ENCODE measurements around the gene LDB1. TPM values are rescaled to one million over a fixed set of nuclear protein-coding genes. Genes with fewer than 3 reads are reported as not detected.

Gene LDB1
- total RNA-seq, 2 experiments from 2014 or later, result 69.6 to 86.7 TPM

GRCh38 chr10:102113261-102113955 is 6.8 kb downstream of the LDB1 start:
- DNase-seq (peak; percentile 45), ATAC-seq (no peak)
- Mint-ChIP-seq H3K9me3 (ENCODE audit: low read depth) (no peaks in the 10 kb centered on the region), H3K4me1 (peaks cover 49% of the 10 kb centered on the region), H3K36me3 (ENCODE audit: low read depth) (peaks cover 42% of the 10 kb centered on the region), H3K27ac (peak overlapping the region; percentile 83), H3K4me3 (peak overlapping the region; percentile 81), H3K27me3 (no peaks in the 10 kb centered on the region)
- intact Hi-C loops (cut with DNase I, micrococcal nuclease), result loop anchor here in 1 of 2 experiments (1.0 to 10.0 kb wide), 2 partner anchors 330 to 419 kb away; partner anchors contain the start of genes FBXW4 and NPM3
- ChIA-PET CTCF (interaction anchor here (0.6 to 2.2 kb wide), 7 partner anchors 12 to 384 kb away, joined by 3 to 8 read pairs (median 4); no protein-coding TSS in a partner anchor), POLR2A (interaction anchor here (0.6 to 1.2 kb wide), 3 partner anchors 9 to 291 kb away, joined by 4 to 8 read pairs (median 6); no protein-coding TSS in a partner anchor)

DNA sequence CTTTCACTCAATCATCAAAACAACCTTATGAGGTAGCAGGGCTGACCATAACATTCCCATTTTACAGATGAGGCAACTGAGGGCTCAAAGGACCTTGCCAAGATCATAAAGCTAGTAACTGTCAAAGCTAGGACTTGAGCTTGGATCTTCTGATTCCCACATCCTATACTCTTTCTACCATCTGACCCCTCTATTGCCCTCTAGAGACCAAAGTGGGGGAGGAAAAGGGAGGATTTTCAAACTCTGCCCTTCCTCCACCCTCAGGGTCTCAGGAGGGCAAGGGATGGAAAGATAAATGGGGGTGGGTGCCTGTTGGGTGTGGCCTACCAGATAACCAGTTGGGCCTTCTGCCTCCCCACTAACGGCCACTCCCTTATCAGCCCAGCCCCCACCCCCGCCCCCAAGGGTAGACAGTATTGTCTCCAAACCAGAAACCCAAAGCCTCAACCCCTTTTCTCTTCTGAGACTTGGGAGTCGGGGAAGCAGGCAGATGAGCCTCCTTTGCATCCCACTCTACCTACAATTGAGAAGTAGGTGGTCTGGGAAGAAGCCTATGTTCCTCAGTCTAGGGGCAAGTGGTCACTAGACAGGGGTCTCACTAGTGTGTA is 7.9 kb downstream of the LDB1 start:
- H3K4me3 Mint-ChIP-seq, result peak overlapping the region; percentile 81
- peaks cover 38% of the 10 kb centered on the region for H3K4me1 Mint-ChIP-seq
- CTCF ChIA-PET, result interaction anchor here (0.6 to 1.9 kb wide), 5 partner anchors 18 to 811 kb away, joined by 4 to 10 read pairs (median 4); partner anchors contain the start of gene PPRC1
- POLR2A ChIA-PET, result no interaction called here
- H3K27me3 Mint-ChIP-seq, result no peaks in the 10 kb centered on the region
- ATAC-seq (no peak), DNase-seq (no peak)
- intact Hi-C loops (cut with DNase I, micrococcal nuclease), result loop anchor here in 1 of 2 experiments (10.0 kb wide), 1 partner anchor 418 kb away; the partner anchor contains the start of gene FBXW4
- no peaks in the 10 kb centered on the region for H3K9me3 Mint-ChIP-seq (ENCODE audit: low read depth)
- peaks cover 45% of the 10 kb centered on the region for H3K36me3 Mint-ChIP-seq (ENCODE audit: low read depth)
- H3K27ac Mint-ChIP-seq, result peak overlapping the region; percentile 31

DNA sequence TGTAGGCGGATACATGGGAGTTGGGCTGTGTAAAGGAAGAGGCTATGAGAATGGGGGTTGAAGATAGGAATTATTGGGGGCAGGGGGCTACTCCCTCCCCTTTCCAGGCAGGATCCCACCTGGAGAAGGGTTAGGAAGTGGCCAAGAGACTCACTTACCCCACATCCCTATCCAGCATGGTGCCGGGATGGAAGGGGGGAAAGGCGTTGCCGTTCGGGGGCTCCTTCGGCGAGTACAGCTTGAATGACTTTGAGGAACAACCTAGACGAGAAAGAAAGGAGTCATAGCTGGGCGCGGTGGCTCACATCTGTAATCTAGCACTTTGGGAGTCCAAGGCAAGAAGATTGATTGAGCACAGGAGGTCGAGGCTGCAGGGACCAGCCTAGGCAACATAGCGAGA is 8.9 kb downstream of the LDB1 start:
- no peak for ATAC-seq

DNA sequence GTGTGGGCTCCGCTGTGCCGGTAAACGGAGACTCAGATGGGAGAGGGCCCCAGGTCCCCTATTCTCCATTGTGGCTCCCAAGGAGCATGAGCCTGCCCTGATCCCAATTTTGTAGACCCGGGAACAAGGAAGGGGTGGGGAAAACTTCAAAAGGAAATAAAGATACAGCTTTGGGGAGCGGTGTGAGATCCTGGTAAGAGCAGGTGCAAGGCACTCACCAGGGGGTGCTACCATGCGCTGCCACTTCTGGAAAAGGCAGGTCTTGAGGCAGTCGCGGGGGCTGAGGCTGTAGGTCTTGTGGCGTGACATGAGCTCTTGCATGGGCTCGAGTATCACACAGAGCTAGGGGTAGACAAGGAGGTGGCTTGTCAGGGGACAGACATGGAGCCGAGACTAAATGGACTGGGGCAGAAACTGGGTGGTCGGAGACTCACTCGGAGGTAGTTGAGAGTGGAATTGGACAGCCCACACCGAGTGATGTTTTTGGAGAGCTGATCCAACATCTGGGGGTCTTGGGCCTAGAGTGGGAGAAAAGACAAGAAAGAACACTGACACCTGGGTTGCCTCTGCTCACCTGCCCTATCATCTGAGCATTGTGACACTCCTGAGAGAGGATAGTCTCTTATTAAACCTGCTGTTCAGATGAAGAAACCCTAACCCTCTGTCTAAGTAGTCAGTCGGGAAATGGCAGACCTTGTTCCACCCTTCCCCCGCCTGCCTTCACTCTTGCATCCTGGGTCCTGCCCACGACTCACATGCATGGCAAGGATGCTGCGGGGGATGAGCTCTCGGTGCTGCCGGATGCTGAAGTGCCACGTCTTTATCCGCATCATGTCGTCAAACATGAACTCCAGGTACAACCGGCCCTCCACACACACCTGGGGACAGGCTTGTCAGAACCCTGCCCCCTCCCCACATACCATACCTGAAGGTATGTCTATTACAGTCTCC is 10.7 kb downstream of the LDB1 start:
- H3K36me3 Mint-ChIP-seq (ENCODE audit: low read depth), result peaks cover 52% of the 10 kb centered on the region
- H3K27me3 Mint-ChIP-seq, result no peaks in the 10 kb centered on the region
- ChIA-PET CTCF (interaction anchor here (1.0 kb wide), 1 partner anchor 9 kb away, joined by 3 read pairs; no protein-coding TSS in a partner anchor), POLR2A (no interaction called here)
- H3K4me1 Mint-ChIP-seq, result peaks cover 28% of the 10 kb centered on the region
- no peaks in the 10 kb centered on the region for H3K9me3 Mint-ChIP-seq (ENCODE audit: low read depth)
- intact Hi-C loops (cut with DNase I, micrococcal nuclease), result loop anchor here in 1 of 2 experiments (10.0 kb wide), 1 partner anchor 415 kb away; the partner anchor contains the start of gene FBXW4
- no peak overlapping the region for H3K4me3 Mint-ChIP-seq
- H3K27ac Mint-ChIP-seq, result no peak overlapping the region
- DNase-seq, result no peak
- ATAC-seq, result no peak

More for the DNA sequence above, 8.9 kb downstream of the LDB1 start:
- Mint-ChIP-seq H3K27ac (no peak overlapping the region), H3K9me3 (ENCODE audit: low read depth) (no peaks in the 10 kb centered on the region), H3K4me3 (no peak overlapping the region), H3K36me3 (ENCODE audit: low read depth) (peaks cover 49% of the 10 kb centered on the region), H3K4me1 (peaks cover 28% of the 10 kb centered on the region), H3K27me3 (no peaks in the 10 kb centered on the region)
- no peak for DNase-seq
- intact Hi-C loops (cut with DNase I, micrococcal nuclease), result loop anchor here in 1 of 2 experiments (10.0 kb wide), 1 partner anchor 416 kb away; the partner anchor contains the start of gene FBXW4
- ChIA-PET POLR2A (no interaction called here), CTCF (interaction anchor here (1.4 to 1.9 kb wide), 3 partner anchors 19 to 39 kb away, joined by 4 to 10 read pairs (median 5); partner anchors contain the start of gene PPRC1)

DNA sequence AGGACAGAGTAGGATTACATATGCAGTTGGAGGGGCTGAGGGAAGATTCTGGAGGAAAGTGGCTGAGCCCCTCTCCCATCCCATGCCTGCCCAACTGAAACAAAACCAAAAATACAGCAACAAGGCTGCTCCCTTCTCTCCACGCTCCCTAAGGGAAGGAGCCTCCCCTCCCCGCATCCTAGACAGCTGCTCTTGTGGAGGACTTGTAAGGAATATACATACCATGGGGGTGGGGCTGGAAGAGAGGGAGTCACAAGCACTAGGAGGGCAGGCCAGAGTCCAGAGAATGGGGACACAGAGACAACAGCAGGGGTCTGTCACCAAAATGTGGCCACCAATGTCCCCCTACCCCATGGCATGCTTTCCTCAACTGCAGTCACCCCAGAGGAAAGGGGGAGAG is 13.2 kb downstream of the LDB1 start:
- no peaks in the 10 kb centered on the region for H3K27me3 Mint-ChIP-seq
- peaks cover 44% of the 10 kb centered on the region for H3K36me3 Mint-ChIP-seq (ENCODE audit: low read depth)
- H3K4me3 Mint-ChIP-seq, result no peak overlapping the region
- ATAC-seq, result no peak
- CTCF ChIA-PET, result interaction anchor here (0.6 kb wide), 1 partner anchor 406 kb away, joined by 3 read pairs; no protein-coding TSS in a partner anchor
- intact Hi-C loops (cut with DNase I, micrococcal nuclease), result no loop called here
- no peak for DNase-seq
- no peak overlapping the region for H3K27ac Mint-ChIP-seq
- H3K4me1 Mint-ChIP-seq, result peaks cover 15% of the 10 kb centered on the region
- no peaks in the 10 kb centered on the region for H3K9me3 Mint-ChIP-seq (ENCODE audit: low read depth)
- POLR2A ChIA-PET, result no interaction called here

GRCh38 chr10:102102421-102102820 is 17.7 kb downstream of the LDB1 start:
- intact Hi-C loops (cut with DNase I, micrococcal nuclease), result no loop called here
- Mint-ChIP-seq H3K27me3 (no peaks in the 10 kb centered on the region), H3K4me3 (no peak overlapping the region), H3K4me1 (peaks cover 13% of the 10 kb centered on the region), H3K9me3 (ENCODE audit: low read depth) (no peaks in the 10 kb centered on the region), H3K36me3 (ENCODE audit: low read depth) (peaks cover 15% of the 10 kb centered on the region), H3K27ac (no peak overlapping the region)
- ATAC-seq (no peak), DNase-seq (no peak)
- ChIA-PET CTCF (interaction anchor here (0.5 to 1.3 kb wide), 6 partner anchors 29 to 1932 kb away, joined by 3 read pairs; no protein-coding TSS in a partner anchor), POLR2A (no interaction called here)

GRCh38 chr10:102101152-102101551 is 19.0 kb downstream of the LDB1 start:
- no peak overlapping the region for H3K4me3 Mint-ChIP-seq
- no peaks in the 10 kb centered on the region for H3K27me3 Mint-ChIP-seq
- H3K4me1 Mint-ChIP-seq, result peaks cover 12% of the 10 kb centered on the region
- intact Hi-C loops (cut with DNase I, micrococcal nuclease), result no loop called here
- POLR2A ChIA-PET, result no interaction called here
- CTCF ChIA-PET, result interaction anchor here (0.6 to 1.3 kb wide), 3 partner anchors 13 to 430 kb away, joined by 3 to 7 read pairs (median 6); no protein-coding TSS in a partner anchor
- H3K9me3 Mint-ChIP-seq (ENCODE audit: low read depth), result no peaks in the 10 kb centered on the region
- DNase-seq, result no peak
- ATAC-seq, result no peak
- no peak overlapping the region for H3K27ac Mint-ChIP-seq
- peaks cover 10% of the 10 kb centered on the region for H3K36me3 Mint-ChIP-seq (ENCODE audit: low read depth)

- no peaks in the 10 kb centered on the region for H3K27me3 Mint-ChIP-seq
- no peaks in the 10 kb centered on the region for H3K4me1 Mint-ChIP-seq
- no peak overlapping the region for H3K4me3 Mint-ChIP-seq
- no peak for ATAC-seq
- no peak for DNase-seq
- peaks cover 8% of the 10 kb centered on the region for H3K36me3 Mint-ChIP-seq (ENCODE audit: low read depth)
- H3K9me3 Mint-ChIP-seq (ENCODE audit: low read depth), result no peaks in the 10 kb centered on the region
- intact Hi-C loops (cut with DNase I, micrococcal nuclease), result no loop called here
- H3K27ac Mint-ChIP-seq, result no peak overlapping the region
- CTCF ChIA-PET, result no interaction called here
- POLR2A ChIA-PET, result no interaction called here
Observed at GRCh38 chr10:102096449-102096848, 23.7 kb downstream of the LDB1 start.

DNA sequence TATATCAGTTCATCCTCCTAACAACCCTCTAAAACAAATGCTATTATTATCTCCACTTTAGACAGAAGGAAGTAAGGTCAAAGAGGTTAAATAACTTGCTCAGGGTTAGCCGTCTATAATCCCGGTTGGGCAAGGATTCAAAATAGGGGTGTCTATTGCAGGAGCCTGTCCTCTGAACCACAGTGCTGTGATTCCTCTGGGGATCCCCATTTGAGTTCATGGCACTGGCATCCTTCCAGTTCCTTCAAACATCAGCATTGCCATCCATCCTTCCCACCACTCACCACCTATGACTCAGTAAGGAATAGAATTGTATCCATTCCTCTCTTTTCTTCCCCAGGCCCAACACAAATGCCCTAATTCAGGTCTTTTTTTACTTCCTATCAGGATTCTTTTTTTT is 29.4 kb downstream of the LDB1 start:
- CTCF ChIA-PET, result no interaction called here
- no peaks in the 10 kb centered on the region for H3K27me3 Mint-ChIP-seq
- intact Hi-C loops (cut with DNase I, micrococcal nuclease), result no loop called here
- H3K4me3 Mint-ChIP-seq, result no peak overlapping the region
- peaks cover 2% of the 10 kb centered on the region for H3K36me3 Mint-ChIP-seq (ENCODE audit: low read depth)
- POLR2A ChIA-PET, result no interaction called here
- H3K4me1 Mint-ChIP-seq, result no peaks in the 10 kb centered on the region
- ATAC-seq, result no peak
- no peak for DNase-seq
- H3K27ac Mint-ChIP-seq, result no peak overlapping the region
- no peaks in the 10 kb centered on the region for H3K9me3 Mint-ChIP-seq (ENCODE audit: low read depth)

DNA sequence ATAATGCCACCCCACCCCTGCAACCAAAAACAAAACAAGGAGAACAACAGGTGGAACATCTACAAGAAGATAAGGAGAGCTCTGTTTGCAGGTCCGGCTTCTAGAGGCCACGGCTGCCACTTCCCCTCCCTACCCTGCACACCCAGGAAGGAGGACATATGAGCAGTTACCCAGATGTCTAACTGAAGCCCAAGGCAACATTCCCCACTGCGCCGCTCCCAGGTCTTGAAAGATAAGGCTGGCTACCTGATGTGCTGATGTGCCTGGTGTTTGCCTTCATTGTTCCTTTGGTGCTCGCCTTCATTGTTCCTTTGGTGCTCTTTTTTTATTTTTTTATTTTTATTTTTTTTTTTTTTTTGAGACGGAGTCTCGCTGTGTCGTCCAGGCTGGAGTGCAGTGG is 34.0 kb downstream of the LDB1 start:
- DNase-seq (no peak), ATAC-seq (no peak)
- H3K36me3 Mint-ChIP-seq (ENCODE audit: low read depth), result no peaks in the 10 kb centered on the region
- H3K27ac Mint-ChIP-seq, result no peak overlapping the region
- H3K4me1 Mint-ChIP-seq, result no peaks in the 10 kb centered on the region
- H3K4me3 Mint-ChIP-seq, result no peak overlapping the region
- intact Hi-C loops (cut with DNase I, micrococcal nuclease), result no loop called here
- ChIA-PET CTCF (interaction anchor here (1.0 kb wide), 1 partner anchor 12 kb away, joined by 4 read pairs; no protein-coding TSS in a partner anchor), POLR2A (interaction anchor here (0.6 to 0.7 kb wide), 2 partner anchors 66 to 608 kb away, joined by 4 read pairs; no protein-coding TSS in a partner anchor)
- H3K9me3 Mint-ChIP-seq (ENCODE audit: low read depth), result no peaks in the 10 kb centered on the region
- H3K27me3 Mint-ChIP-seq, result no peaks in the 10 kb centered on the region

DNA sequence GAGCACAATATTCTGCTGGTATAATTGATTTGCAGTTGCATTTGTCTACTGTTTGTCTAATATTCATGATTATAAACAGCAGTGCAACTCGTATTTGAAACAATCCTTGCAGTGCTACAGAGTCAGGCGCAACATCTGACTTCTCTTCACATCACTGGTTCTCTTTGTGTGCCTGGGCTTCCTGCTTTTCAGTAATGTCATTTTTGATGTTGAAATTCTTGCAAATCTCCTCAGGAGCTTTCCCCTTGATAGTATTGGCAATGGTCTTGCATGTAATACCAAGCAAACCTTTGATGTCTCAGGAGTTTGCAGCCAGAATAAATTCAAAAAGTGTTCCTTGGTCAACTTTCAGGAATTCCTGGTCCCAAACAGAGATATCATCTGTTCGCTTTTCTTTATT is 34.8 kb downstream of the LDB1 start:
- ChIA-PET POLR2A (no interaction called here), CTCF (no interaction called here)
- DNase-seq (no peak), ATAC-seq (no peak)
- no peaks in the 10 kb centered on the region for H3K27me3 Mint-ChIP-seq
- intact Hi-C loops (cut with DNase I, micrococcal nuclease), result no loop called here
- H3K4me1 Mint-ChIP-seq, result no peaks in the 10 kb centered on the region
- H3K4me3 Mint-ChIP-seq, result no peak overlapping the region
- H3K36me3 Mint-ChIP-seq (ENCODE audit: low read depth), result no peaks in the 10 kb centered on the region
- no peaks in the 10 kb centered on the region for H3K9me3 Mint-ChIP-seq (ENCODE audit: low read depth)
- H3K27ac Mint-ChIP-seq, result no peak overlapping the region
